HepG2 (cell line): ENCODE data around the gene SLC12A3. TPM values are rescaled to one million over a fixed set of nuclear protein-coding genes. Genes with fewer than 3 reads are reported as not detected.

Experiments
- BRD4 ChIP-seq: sonication (generic); formaldehyde crosslinking; IDR thresholded peaks from 2 replicates; pipeline ENCODE4 v1.4.0; 2020; ENCODE audit warnings: missing genetic modification reagents
- CHCHD3 ChIP-seq: sonication (generic); formaldehyde crosslinking; IDR thresholded peaks from 2 replicates; pipeline ENCODE4 v1.8.0; 2022; ENCODE audit warnings: mild to moderate bottlenecking, missing genetic modification reagents, moderate library complexity
- DPF2 ChIP-seq: sonication (generic); formaldehyde crosslinking; IDR thresholded peaks from 2 replicates; pipeline ENCODE4 v1.4.0; 2020; ENCODE audit warnings: mild to moderate bottlenecking, low read depth, missing genetic modification reagents, borderline replicate concordance
- JDP2 ChIP-seq: sonication (generic); formaldehyde crosslinking; IDR thresholded peaks from 2 replicates; pipeline ENCODE4 v1.8.1; 2022; ENCODE audit warnings: missing genetic modification reagents, borderline replicate concordance
- MED8 ChIP-seq: sonication (generic); formaldehyde crosslinking; IDR thresholded peaks from 2 replicates; pipeline ENCODE4 v1.8.1; 2023; ENCODE audit warnings: mild to moderate bottlenecking, missing genetic modification reagents; ENCODE audit not compliant: insufficient replicate concordance
- ZKSCAN8 ChIP-seq: IDR thresholded peaks from 2 replicates; pipeline ENCODE4 v1.6.1; 2016; ENCODE audit warnings: borderline replicate concordance, missing genetic modification reagents, missing compliant biosample characterization
- ZNF224 ChIP-seq: sonication (generic); formaldehyde crosslinking; IDR thresholded peaks from 2 replicates; pipeline ENCODE4 v1.5.0; 2020; ENCODE audit warnings: mild to moderate bottlenecking, missing genetic modification reagents
- ZNF350 ChIP-seq: sonication (generic); formaldehyde crosslinking; IDR thresholded peaks from 2 replicates; pipeline ENCODE4 v1.4.0; 2020; ENCODE audit warnings: mild to moderate bottlenecking, low read depth, missing genetic modification reagents, borderline replicate concordance
- ZNF607 ChIP-seq: sonication (generic); formaldehyde crosslinking; IDR thresholded peaks from 2 replicates; pipeline ENCODE4 v1.5.1; 2020; ENCODE audit warnings: missing genetic modification reagents, mild to moderate bottlenecking, borderline replicate concordance
- ZNF891 ChIP-seq: sonication (generic); formaldehyde crosslinking; IDR thresholded peaks from 2 replicates; pipeline ENCODE4 v1.5.0; 2020; ENCODE audit warnings: mild to moderate bottlenecking, missing genetic modification reagents
- ZSCAN31 ChIP-seq: sonication (generic); formaldehyde crosslinking; IDR thresholded peaks from 2 replicates; pipeline ENCODE4 v1.5.0; 2020; ENCODE audit warnings: low read depth, mild to moderate bottlenecking, missing genetic modification reagents
- polyA plus RNA-seq, 8 experiments: library from polyadenylated mRNA; depleted of rRNA in 3 of 8; stranded (reverse) in 7 of 8; unstranded in 1 of 8; fragments of >200 nt; fragmentation: Illumina TruSeq in 4 of 8; extraction: Trizol in 4 of 8; gene quantifications; 2 replicates each; pipeline versions ENCODE4 v1.2.1 to v1.2.3, GENCODE V29; 2011 to 2016; ENCODE audit warnings: low read depth in 4 of 8, missing spikeins in 1 of 8, mixed read lengths in 1 of 8; ENCODE audit not compliant: insufficient read depth in 1 of 8
- total RNA-seq, 5 experiments: library from RNA; depleted of rRNA; stranded (reverse); fragments of >200 nt; fragmentation: Illumina TruSeq; extraction: Trizol; gene quantifications; 2 replicates each; pipeline ENCODE4 v1.2.3, GENCODE V29; 2016; ENCODE audit warnings: low read depth in 1 of 5
- TF ChIP-seq, protein P1 (sequence below): sonication (generic); formaldehyde crosslinking; IDR thresholded peaks from 2 replicates; pipeline ENCODE4 v1.4.0; 2020; ENCODE audit warnings: missing genetic modification reagents
- TF ChIP-seq, protein P2 (sequence below): sonication (generic); formaldehyde crosslinking; IDR thresholded peaks from 2 replicates; pipeline ENCODE4 v1.4.0; 2020; ENCODE audit warnings: missing genetic modification reagents
- TF ChIP-seq, protein P3 (sequence below): sonication (generic); formaldehyde crosslinking; IDR thresholded peaks from 2 replicates; pipeline ENCODE4 v1.5.0; 2020; ENCODE audit warnings: mild to moderate bottlenecking, missing genetic modification reagents, borderline replicate concordance
- TF ChIP-seq, protein P4 (sequence below): sonication (generic); formaldehyde crosslinking; IDR thresholded peaks from 2 replicates; pipeline ENCODE4 v1.4.0; 2020; ENCODE audit warnings: missing genetic modification reagents, low read depth, mild to moderate bottlenecking, borderline replicate concordance
- TF ChIP-seq, protein P5 (sequence below): fragments of 450-650 bp; IDR thresholded peaks from 2 replicates; pipeline ENCODE4 v1.6.1; 2016
- TF ChIP-seq, protein P6 (sequence below): sonication (generic); formaldehyde crosslinking; IDR thresholded peaks from 2 replicates; pipeline ENCODE4 v1.5.0; 2020; ENCODE audit warnings: mild to moderate bottlenecking, missing genetic modification reagents

The SLC12A3 gene
- total and polyA plus RNA-seq, 2 of the 13 experiments (the other 11 are each of a cell fraction or from before 2014, with no cell fraction given): 6.2 TPM; not detected in 1

DNA sequence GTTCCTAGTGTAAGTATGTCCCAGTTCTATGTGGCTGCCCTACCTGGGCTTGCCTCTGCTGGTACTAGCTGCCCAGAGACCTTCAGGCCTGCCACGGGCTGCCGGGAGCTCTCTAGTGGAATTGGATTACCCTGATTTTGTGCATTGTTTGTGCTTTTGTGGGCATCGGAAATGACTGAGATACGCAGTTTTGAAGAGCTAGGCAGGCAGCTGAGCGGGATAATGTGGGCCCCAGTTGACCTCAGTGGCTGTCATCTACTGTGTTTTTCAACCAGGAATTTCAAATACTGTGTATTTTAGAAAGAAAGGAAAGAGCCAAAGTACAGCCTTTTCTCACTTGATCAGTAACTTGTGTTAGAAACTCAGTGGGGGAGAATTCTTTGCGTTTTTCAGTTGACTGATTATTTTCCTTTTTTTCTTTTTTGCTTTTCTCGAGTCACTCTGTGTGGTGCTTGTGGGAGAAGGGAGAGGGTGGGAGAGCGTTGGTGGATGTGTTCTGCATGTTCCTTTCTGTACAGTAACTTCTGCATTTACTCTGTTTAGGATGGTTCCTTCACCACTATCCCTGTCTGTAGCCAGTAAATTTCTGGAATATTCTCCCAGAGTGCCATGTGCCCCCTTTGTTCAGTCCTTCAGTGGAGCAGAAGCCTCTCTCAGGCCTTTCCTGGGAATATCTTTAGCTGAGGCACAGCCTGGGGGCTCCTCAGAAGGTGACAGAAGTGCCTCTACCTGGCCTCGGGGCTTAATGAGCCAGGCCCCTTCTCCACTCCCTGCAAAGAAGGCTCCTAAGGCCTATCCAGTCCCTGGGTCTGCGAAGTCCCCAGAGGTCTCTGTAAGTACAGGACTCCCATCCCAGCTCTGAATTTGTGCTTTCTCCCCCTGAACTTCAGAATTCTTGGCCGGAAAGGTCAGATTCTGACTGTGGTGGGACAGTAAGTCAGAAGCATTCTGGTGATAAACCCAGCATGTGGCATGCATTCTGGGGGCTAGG, 15.0 kb upstream of the SLC12A3 start (continued):
- TF ChIP-seq, protein P1, sequence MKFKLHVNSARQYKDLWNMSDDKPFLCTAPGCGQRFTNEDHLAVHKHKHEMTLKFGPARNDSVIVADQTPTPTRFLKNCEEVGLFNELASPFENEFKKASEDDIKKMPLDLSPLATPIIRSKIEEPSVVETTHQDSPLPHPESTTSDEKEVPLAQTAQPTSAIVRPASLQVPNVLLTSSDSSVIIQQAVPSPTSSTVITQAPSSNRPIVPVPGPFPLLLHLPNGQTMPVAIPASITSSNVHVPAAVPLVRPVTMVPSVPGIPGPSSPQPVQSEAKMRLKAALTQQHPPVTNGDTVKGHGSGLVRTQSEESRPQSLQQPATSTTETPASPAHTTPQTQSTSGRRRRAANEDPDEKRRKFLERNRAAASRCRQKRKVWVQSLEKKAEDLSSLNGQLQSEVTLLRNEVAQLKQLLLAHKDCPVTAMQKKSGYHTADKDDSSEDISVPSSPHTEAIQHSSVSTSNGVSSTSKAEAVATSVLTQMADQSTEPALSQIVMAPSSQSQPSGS: no peak
- TF ChIP-seq DPF2 (CRISPR knock-in tag) (0 out of 2 replicates have a peak, but pooled peaks have one; percentile 16), ZNF350 (CRISPR knock-in tag) (no peak), ZNF224 (CRISPR knock-in tag) (no peak), JDP2 (CRISPR knock-in tag) (no peak), MED8 (CRISPR knock-in tag) (peak; percentile 23), BRD4 (CRISPR knock-in tag) (no peak), ZKSCAN8 (CRISPR knock-in tag) (0 out of 2 replicates have a peak, but pooled peaks have one; percentile 16), ZNF891 (no peak), CHCHD3 (CRISPR knock-in tag) (no peak), ZSCAN31 (CRISPR knock-in tag) (0 out of 2 replicates have a peak, but pooled peaks have one; percentile 45), ZNF607 (CRISPR knock-in tag) (no peak)
- TF ChIP-seq, protein P2, sequence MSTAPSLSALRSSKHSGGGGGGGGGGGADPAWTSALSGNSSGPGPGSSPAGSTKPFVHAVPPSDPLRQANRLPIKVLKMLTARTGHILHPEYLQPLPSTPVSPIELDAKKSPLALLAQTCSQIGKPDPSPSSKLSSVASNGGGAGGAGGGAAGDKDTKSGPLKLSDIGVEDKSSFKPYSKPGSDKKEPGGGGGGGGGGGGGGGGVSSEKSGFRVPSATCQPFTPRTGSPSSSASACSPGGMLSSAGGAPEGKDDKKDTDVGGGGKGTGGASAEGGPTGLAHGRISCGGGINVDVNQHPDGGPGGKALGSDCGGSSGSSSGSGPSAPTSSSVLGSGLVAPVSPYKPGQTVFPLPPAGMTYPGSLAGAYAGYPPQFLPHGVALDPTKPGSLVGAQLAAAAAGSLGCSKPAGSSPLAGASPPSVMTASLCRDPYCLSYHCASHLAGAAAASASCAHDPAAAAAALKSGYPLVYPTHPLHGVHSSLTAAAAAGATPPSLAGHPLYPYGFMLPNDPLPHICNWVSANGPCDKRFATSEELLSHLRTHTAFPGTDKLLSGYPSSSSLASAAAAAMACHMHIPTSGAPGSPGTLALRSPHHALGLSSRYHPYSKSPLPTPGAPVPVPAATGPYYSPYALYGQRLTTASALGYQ (CRISPR knock-in tag): peak; percentile 72; the same call in 1 of the 2 replicates
- TF ChIP-seq, protein P3, sequence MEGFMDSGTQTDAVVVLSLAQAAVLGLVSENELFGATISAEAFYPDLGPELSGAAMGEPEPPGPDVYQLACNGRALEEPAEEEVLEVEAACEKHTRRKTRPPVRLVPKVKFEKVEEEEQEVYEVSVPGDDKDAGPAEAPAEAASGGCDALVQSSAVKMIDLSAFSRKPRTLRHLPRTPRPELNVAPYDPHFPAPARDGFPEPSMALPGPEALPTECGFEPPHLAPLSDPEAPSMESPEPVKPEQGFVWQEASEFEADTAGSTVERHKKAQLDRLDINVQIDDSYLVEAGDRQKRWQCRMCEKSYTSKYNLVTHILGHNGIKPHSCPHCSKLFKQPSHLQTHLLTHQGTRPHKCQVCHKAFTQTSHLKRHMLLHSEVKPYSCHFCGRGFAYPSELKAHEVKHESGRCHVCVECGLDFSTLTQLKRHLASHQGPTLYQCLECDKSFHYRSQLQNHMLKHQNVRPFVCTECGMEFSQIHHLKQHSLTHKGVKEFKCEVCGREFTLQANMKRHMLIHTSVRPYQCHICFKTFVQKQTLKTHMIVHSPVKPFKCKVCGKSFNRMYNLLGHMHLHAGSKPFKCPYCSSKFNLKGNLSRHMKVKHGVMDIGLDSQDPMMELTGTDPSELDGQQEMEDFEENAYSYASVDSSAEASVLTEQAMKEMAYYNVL (CRISPR knock-in tag): peak; percentile 92
- TF ChIP-seq, protein P4, sequence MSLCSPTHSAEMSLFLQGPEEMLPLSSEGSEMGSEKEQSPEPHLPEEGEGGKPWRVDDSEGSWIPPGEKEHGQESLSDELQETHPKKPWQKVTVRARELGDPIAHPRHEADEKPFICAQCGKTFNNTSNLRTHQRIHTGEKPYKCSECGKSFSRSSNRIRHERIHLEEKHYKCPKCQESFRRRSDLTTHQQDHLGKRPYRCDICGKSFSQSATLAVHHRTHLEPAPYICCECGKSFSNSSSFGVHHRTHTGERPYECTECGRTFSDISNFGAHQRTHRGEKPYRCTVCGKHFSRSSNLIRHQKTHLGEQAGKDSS (CRISPR knock-in tag): 0 out of 2 replicates have a peak, but pooled peaks have one; percentile 34
- TF ChIP-seq, protein P5, sequence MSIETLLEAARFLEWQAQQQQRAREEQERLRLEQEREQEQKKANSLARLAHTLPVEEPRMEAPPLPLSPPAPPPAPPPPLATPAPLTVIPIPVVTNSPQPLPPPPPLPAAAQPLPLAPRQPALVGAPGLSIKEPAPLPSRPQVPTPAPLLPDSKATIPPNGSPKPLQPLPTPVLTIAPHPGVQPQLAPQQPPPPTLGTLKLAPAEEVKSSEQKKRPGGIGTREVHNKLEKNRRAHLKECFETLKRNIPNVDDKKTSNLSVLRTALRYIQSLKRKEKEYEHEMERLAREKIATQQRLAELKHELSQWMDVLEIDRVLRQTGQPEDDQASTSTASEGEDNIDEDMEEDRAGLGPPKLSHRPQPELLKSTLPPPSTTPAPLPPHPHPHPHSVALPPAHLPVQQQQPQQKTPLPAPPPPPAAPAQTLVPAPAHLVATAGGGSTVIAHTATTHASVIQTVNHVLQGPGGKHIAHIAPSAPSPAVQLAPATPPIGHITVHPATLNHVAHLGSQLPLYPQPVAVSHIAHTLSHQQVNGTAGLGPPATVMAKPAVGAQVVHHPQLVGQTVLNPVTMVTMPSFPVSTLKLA: no peak
- TF ChIP-seq, protein P6, sequence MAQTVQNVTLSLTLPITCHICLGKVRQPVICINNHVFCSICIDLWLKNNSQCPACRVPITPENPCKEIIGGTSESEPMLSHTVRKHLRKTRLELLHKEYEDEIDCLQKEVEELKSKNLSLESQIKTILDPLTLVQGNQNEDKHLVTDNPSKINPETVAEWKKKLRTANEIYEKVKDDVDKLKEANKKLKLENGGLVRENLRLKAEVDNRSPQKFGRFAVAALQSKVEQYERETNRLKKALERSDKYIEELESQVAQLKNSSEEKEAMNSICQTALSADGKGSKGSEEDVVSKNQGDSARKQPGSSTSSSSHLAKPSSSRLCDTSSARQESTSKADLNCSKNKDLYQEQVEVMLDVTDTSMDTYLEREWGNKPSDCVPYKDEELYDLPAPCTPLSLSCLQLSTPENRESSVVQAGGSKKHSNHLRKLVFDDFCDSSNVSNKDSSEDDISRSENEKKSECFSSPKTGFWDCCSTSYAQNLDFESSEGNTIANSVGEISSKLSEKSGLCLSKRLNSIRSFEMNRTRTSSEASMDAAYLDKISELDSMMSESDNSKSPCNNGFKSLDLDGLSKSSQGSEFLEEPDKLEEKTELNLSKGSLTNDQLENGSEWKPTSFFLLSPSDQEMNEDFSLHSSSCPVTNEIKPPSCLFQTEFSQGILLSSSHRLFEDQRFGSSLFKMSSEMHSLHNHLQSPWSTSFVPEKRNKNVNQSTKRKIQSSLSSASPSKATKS (CRISPR knock-in tag): no peak
